Gastrocnemius medialis (tissue), 4 donors: ENCODE data around the gene RFXANK.

ENCODE experiments used
- POLR2A ChIP-seq, 2 donors: fragments of 450-650 bp; IDR thresholded peaks; one replicate each; pipeline ENCODE4 v1.6.1; 2017; ENCODE audit warnings: antibody characterized with exemption in 2 of 2, mild to moderate bottlenecking in 2 of 2, moderate library complexity in 2 of 2
- TF ChIP-seq, protein P1 (sequence below), 5 experiments: fragments of 450-650 bp in 3 of 5; fragments of 200-600 bp in 2 of 5; sonication (generic) in 2 of 5; IDR thresholded peaks in 4 of 5; conservative IDR thresholded peaks in 1 of 5; 1 replicate in 4 of 5; 2 replicates in 1 of 5; pipeline ENCODE4 v1.5.1; 2016 to 2019; ENCODE audit warnings: antibody characterized with exemption in 5 of 5, mild to moderate bottlenecking in 3 of 5, moderate library complexity in 3 of 5

DNA sequence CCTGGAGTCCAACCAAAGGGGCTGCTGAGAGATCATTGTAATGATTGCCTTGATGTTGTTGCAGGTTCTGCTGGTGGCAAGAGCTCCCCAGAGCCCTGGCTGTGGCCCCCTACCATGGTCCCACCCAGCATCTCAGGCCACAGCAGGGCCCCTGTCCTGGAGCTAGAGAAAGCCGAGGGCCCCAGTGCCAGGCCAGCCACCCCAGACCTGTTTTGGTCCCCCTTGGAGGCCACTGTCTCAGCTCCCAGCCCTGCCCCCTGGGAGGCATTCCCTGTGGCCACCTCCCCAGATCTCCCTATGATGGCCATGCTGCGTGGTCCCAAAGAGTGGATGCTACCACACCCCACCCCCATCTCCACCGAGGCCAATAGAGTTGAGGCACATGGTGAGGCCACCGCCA is 35.2 kb downstream of the RFXANK start:
- TF ChIP-seq, protein P1, sequence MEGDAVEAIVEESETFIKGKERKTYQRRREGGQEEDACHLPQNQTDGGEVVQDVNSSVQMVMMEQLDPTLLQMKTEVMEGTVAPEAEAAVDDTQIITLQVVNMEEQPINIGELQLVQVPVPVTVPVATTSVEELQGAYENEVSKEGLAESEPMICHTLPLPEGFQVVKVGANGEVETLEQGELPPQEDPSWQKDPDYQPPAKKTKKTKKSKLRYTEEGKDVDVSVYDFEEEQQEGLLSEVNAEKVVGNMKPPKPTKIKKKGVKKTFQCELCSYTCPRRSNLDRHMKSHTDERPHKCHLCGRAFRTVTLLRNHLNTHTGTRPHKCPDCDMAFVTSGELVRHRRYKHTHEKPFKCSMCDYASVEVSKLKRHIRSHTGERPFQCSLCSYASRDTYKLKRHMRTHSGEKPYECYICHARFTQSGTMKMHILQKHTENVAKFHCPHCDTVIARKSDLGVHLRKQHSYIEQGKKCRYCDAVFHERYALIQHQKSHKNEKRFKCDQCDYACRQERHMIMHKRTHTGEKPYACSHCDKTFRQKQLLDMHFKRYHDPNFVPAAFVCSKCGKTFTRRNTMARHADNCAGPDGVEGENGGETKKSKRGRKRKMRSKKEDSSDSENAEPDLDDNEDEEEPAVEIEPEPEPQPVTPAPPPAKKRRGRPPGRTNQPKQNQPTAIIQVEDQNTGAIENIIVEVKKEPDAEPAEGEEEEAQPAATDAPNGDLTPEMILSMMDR (IDR thresholded peaks at IDR 0.05 in 4 of 5, conservative IDR thresholded peaks at IDR 0.05 in 1 of 5): no peak
- TF ChIP-seq POLR2A (IDR thresholded peaks at IDR 0.05): no peak
